Fibroblast of lung (primary cell): ENCODE measurements around the gene BTNL2. TPM values are rescaled to one million over a fixed set of nuclear protein-coding genes. Genes with fewer than 3 reads are reported as not detected.

Experiments
- DNase-seq, 2 donors: peaks; one replicate each; pipeline versions ENCODE4 v3.0.0 to v3.0.0-alpha.2; 2010; ENCODE audit warnings: low read depth in 2 of 2
- H2AFZ ChIP-seq: 2 replicates; pipeline ENCODE4 v1.5.1; 2012; ENCODE audit warnings: low read length, control low read depth, inconsistent platforms
- H3K27ac ChIP-seq: 2 replicates; pipeline ENCODE4 v1.5.1; 2011; ENCODE audit warnings: low read length, control low read depth; ENCODE audit not compliant: insufficient read depth
- H3K27me3 ChIP-seq: 2 replicates; pipeline ENCODE4 v1.5.1; 2011; ENCODE audit warnings: mild to moderate bottlenecking, low read length; ENCODE audit not compliant: control insufficient read depth, insufficient read depth
- H3K36me3 ChIP-seq: 2 replicates; pipeline ENCODE4 v1.5.1; 2011; ENCODE audit warnings: low read length; ENCODE audit not compliant: control insufficient read depth, insufficient read depth
- H3K4me1 ChIP-seq: 2 replicates; pipeline ENCODE4 v1.5.1; 2011; ENCODE audit warnings: low read length; ENCODE audit not compliant: control insufficient read depth, insufficient read depth; ENCODE audit errors: extremely low read depth
- H3K4me2 ChIP-seq: 2 replicates; pipeline ENCODE4 v1.5.1; 2011; ENCODE audit warnings: low read length, control low read depth; ENCODE audit not compliant: insufficient read depth; ENCODE audit errors: extremely low read depth
- H3K4me3 ChIP-seq, 4 experiments: fragments of 200-600 bp in 1 of 4; sonication (generic) in 1 of 4; replicated peaks in 1 of 4; 2 replicates each; pipeline ENCODE4 v1.5.1; 2011 to 2016; ENCODE audit warnings: low read length in 4 of 4, low read depth in 3 of 4, mild to moderate bottlenecking in 3 of 4, control low read depth in 2 of 4, inconsistent platforms in 1 of 4, mixed read lengths in 1 of 4; ENCODE audit not compliant: insufficient read depth in 1 of 4; ENCODE audit errors: control extremely low read depth in 1 of 4
- H3K79me2 ChIP-seq: 2 replicates; pipeline ENCODE4 v1.5.1; 2012; ENCODE audit warnings: mild to moderate bottlenecking, low read length, inconsistent platforms; ENCODE audit not compliant: control insufficient read depth, insufficient read depth
- H3K9ac ChIP-seq: 2 replicates; pipeline ENCODE4 v1.5.1; 2011; ENCODE audit warnings: mild to moderate bottlenecking, low read length, control low read depth; ENCODE audit not compliant: insufficient read depth
- H3K9me3 ChIP-seq: 2 replicates; pipeline ENCODE4 v1.5.1; 2012; ENCODE audit warnings: low read depth, low read length; ENCODE audit not compliant: control insufficient read depth, insufficient read depth
- H4K20me1 ChIP-seq: 2 replicates; pipeline ENCODE4 v1.5.1; 2011; ENCODE audit warnings: low read length; ENCODE audit not compliant: control insufficient read depth, insufficient read depth; ENCODE audit errors: extremely low read depth
- CTCF ChIP-seq, 2 donors: IDR thresholded peaks in 1 of 2; conservative IDR thresholded peaks in 1 of 2; 1 replicate in 1 of 2; 2 replicates in 1 of 2; pipeline ENCODE4 v1.5.1; 2011 to 2012; ENCODE audit warnings: low read length in 2 of 2, control low read depth in 1 of 2, inconsistent platforms in 1 of 2, low read depth in 1 of 2, mild to moderate bottlenecking in 1 of 2
- EZH2 ChIP-seq: IDR thresholded peaks from 2 replicates; pipeline ENCODE4 v1.5.1; 2012; ENCODE audit warnings: low read length, control low read depth, mild to moderate bottlenecking; ENCODE audit errors: missing control alignments
- polyA plus RNA-seq, 2 donors: library from polyadenylated mRNA; depleted of rRNA in 1 of 2; stranded (reverse) in 1 of 2; unstranded in 1 of 2; fragments of >200 nt; gene quantifications; 2 replicates each; pipeline ENCODE4 v1.2.1, GENCODE V29; 2011 to 2012; ENCODE audit warnings: missing spikeins in 1 of 2
- total RNA-seq: library from RNA; depleted of rRNA; stranded (reverse); fragments of >200 nt; gene quantifications from 2 replicates; pipeline ENCODE4 v1.2.1, GENCODE V29; 2014

BTNL2 gene
- total and polyA plus RNA-seq, 2 donors (not counting 1 experiment from before 2014, with no cell fraction given): not detected

- DNase-seq: no peak
- H3K79me2 ChIP-seq: no peaks in the 10 kb centered on the region
- H3K4me2 ChIP-seq: no peak overlapping the region
- H3K27me3 ChIP-seq: peaks cover 12% of the 10 kb centered on the region
- H3K9ac ChIP-seq: no peak overlapping the region
- H3K27ac ChIP-seq: no peak overlapping the region
- H3K36me3 ChIP-seq: no peaks in the 10 kb centered on the region
- H3K4me1 ChIP-seq: no peaks in the 10 kb centered on the region
- H3K4me3 ChIP-seq: no peak overlapping the region
- no peaks in the 10 kb centered on the region for H3K9me3 ChIP-seq
- TF ChIP-seq EZH2: no peak
- no peak for TF ChIP-seq CTCF (conservative IDR thresholded peaks at IDR 0.05 in 1 of 2, IDR thresholded peaks at IDR 0.05 in 1 of 2; ENCODE audit: low read depth in 1 of 2, low read length in 2 of 2)
- no peak overlapping the region for H2AFZ ChIP-seq
- no peaks in the 10 kb centered on the region for H4K20me1 ChIP-seq
Observed at GRCh38 chr6:32406197-32406596, 784 bp downstream of the BTNL2 start.

GRCh38 chr6:32405656-32406055 lies 1.3 kb downstream of the BTNL2 start:
- Histone ChIP-seq H3K4me1 (no peaks in the 10 kb centered on the region), H3K4me2 (no peak overlapping the region), H4K20me1 (no peaks in the 10 kb centered on the region), H3K36me3 (no peaks in the 10 kb centered on the region), H3K9me3 (no peaks in the 10 kb centered on the region), H3K4me3 (no peak overlapping the region), H3K27me3 (peaks cover 12% of the 10 kb centered on the region), H3K79me2 (no peaks in the 10 kb centered on the region), H2AFZ (no peak overlapping the region), H3K9ac (no peak overlapping the region), H3K27ac (no peak overlapping the region)
- no peak for DNase-seq
- TF ChIP-seq EZH2 (no peak), CTCF (conservative IDR thresholded peaks at IDR 0.05 in 1 of 2, IDR thresholded peaks at IDR 0.05 in 1 of 2; ENCODE audit: low read depth in 1 of 2, low read length in 2 of 2) (no peak)

- Histone ChIP-seq H2AFZ (no peak overlapping the region), H3K4me3 (no peak overlapping the region), H3K4me1 (no peaks in the 10 kb centered on the region), H3K4me2 (no peak overlapping the region), H3K79me2 (no peaks in the 10 kb centered on the region), H3K27me3 (peaks cover 8% of the 10 kb centered on the region), H3K36me3 (no peaks in the 10 kb centered on the region), H3K27ac (no peak overlapping the region), H4K20me1 (no peaks in the 10 kb centered on the region), H3K9me3 (no peaks in the 10 kb centered on the region), H3K9ac (no peak overlapping the region)
- TF ChIP-seq EZH2 (no peak), CTCF (conservative IDR thresholded peaks at IDR 0.05 in 1 of 2, IDR thresholded peaks at IDR 0.05 in 1 of 2; ENCODE audit: low read depth in 1 of 2, low read length in 2 of 2) (no peak)
- DNase-seq: no peak
Observed at GRCh38 chr6:32402812-32403211, 4.2 kb downstream of the BTNL2 start.
